Neuronal stem cell (in vitro differentiated cells): Measurements from ENCODE around the gene TXNDC16.

Source experiments
- DNase-seq: peaks from one replicate; pipeline ENCODE4 v3.0.0-alpha.2; 2013; ENCODE audit warnings: low spot score
- H2AFZ ChIP-seq: one replicate; pipeline ENCODE4 v1.6.1; 2013; ENCODE audit warnings: mild to moderate bottlenecking, low read length, inconsistent platforms
- H2AK5ac ChIP-seq: 2 replicates; pipeline ENCODE4 v1.6.1; 2013; ENCODE audit warnings: low read depth, mild to moderate bottlenecking, inconsistent platforms, low read length, moderate library complexity, mixed read lengths
- H2BK120ac ChIP-seq: 2 replicates; pipeline ENCODE4 v1.6.1; 2013; ENCODE audit warnings: low read depth, mild to moderate bottlenecking, inconsistent platforms, low read length, moderate library complexity, mixed read lengths
- H2BK12ac ChIP-seq: one replicate; pipeline ENCODE4 v1.6.1; 2013; ENCODE audit warnings: low read length, inconsistent platforms
- H2BK15ac ChIP-seq: 2 replicates; pipeline ENCODE4 v1.6.1; 2013; ENCODE audit warnings: mild to moderate bottlenecking, low read length, inconsistent platforms, mixed read lengths
- H2BK5ac ChIP-seq: one replicate; pipeline ENCODE4 v1.6.1; 2013; ENCODE audit warnings: inconsistent platforms, mild to moderate bottlenecking, low read length, moderate library complexity
- H3K14ac ChIP-seq: one replicate; pipeline ENCODE4 v1.6.1; 2013; ENCODE audit warnings: low read length, inconsistent platforms
- H3K18ac ChIP-seq: 2 replicates; pipeline ENCODE4 v1.6.1; 2013; ENCODE audit warnings: low read length, inconsistent platforms
- H3K23ac ChIP-seq: 2 replicates; pipeline ENCODE4 v1.6.1; 2013; ENCODE audit warnings: low read depth, mild to moderate bottlenecking, mixed read lengths, low read length, inconsistent platforms; ENCODE audit not compliant: poor library complexity
- H3K27ac ChIP-seq: replicated peaks from 3 replicates; pipeline ENCODE4 v1.5.1; 2013; ENCODE audit warnings: low read length, inconsistent platforms
- H3K27me3 ChIP-seq, 3 experiments: 2 replicates each; pipeline ENCODE4 v1.6.1; 2013; ENCODE audit warnings: low read length in 3 of 3, mild to moderate bottlenecking in 2 of 3, inconsistent platforms in 1 of 3, low read depth in 1 of 3, mixed read lengths in 1 of 3, moderate library complexity in 1 of 3; ENCODE audit not compliant: control insufficient read depth in 3 of 3, insufficient read depth in 3 of 3
- H3K36me3 ChIP-seq, 2 donors: replicated peaks in 1 of 2; 2 replicates each; pipeline ENCODE4 v1.6.1; 2013; ENCODE audit warnings: low read length in 2 of 2; ENCODE audit not compliant: control insufficient read depth in 2 of 2, insufficient read depth in 2 of 2
- H3K4ac ChIP-seq: 2 replicates; pipeline ENCODE4 v1.6.1; 2013; ENCODE audit warnings: inconsistent platforms, mild to moderate bottlenecking, low read length, moderate library complexity
- H3K4me1 ChIP-seq, 2 donors: 1 replicate in 1 of 2; 2 replicates in 1 of 2; pipeline ENCODE4 v1.6.1; 2013; ENCODE audit warnings: low read length in 2 of 2, low read depth in 1 of 2; ENCODE audit not compliant: control insufficient read depth in 2 of 2, insufficient read depth in 1 of 2
- H3K4me2 ChIP-seq: one replicate; pipeline ENCODE4 v1.6.1; 2013; ENCODE audit warnings: mild to moderate bottlenecking, low read length, inconsistent platforms; ENCODE audit not compliant: insufficient read depth, poor library complexity, severe bottlenecking
- H3K4me3 ChIP-seq, 2 donors: 2 replicates each; pipeline ENCODE4 v1.5.1; 2013; ENCODE audit warnings: low read length in 2 of 2, mild to moderate bottlenecking in 2 of 2, inconsistent platforms in 1 of 2, moderate library complexity in 1 of 2
- H3K79me1 ChIP-seq: one replicate; pipeline ENCODE4 v1.6.1; 2013; ENCODE audit warnings: low read depth, mild to moderate bottlenecking, inconsistent platforms, low read length, moderate library complexity
- H3K9ac ChIP-seq: one replicate; pipeline ENCODE4 v1.6.1; 2013; ENCODE audit warnings: mild to moderate bottlenecking, low read depth, low read length, inconsistent platforms; ENCODE audit not compliant: poor library complexity
- H3K9me3 ChIP-seq, 2 donors: replicated peaks in 1 of 2; 2 replicates each; pipeline versions ENCODE3 to v1.6.1; 2013; ENCODE audit warnings: low read length in 2 of 2, mild to moderate bottlenecking in 2 of 2, inconsistent platforms in 1 of 2, low read depth in 1 of 2, mixed read lengths in 1 of 2, moderate library complexity in 1 of 2; ENCODE audit not compliant: control insufficient read depth in 2 of 2, insufficient read depth in 1 of 2
- H4K8ac ChIP-seq: one replicate; pipeline ENCODE4 v1.6.1; 2013; ENCODE audit warnings: low read depth, mild to moderate bottlenecking, inconsistent platforms, low read length, moderate library complexity
- H4K91ac ChIP-seq: one replicate; pipeline ENCODE4 v1.6.1; 2013; ENCODE audit warnings: low read length, low read depth, mild to moderate bottlenecking, inconsistent platforms; ENCODE audit not compliant: poor library complexity
- WGBS, 2 donors: extraction: QIAGEN DNeasy Blood & Tissue Kit; methylation state at CpG; one replicate each; pipeline ENCODE4 v1.1.7; 2013; ENCODE audit warnings: missing lambda C conversion rate in 2 of 2, mixed read lengths in 1 of 2; ENCODE audit not compliant: insufficient read length in 2 of 2, insufficient replicate concordance in 1 of 2; ENCODE audit errors: extremely low coverage in 2 of 2; 5-methylcytosine and 5-hydroxymethylcytosine counted together

Gene TXNDC16

DNA sequence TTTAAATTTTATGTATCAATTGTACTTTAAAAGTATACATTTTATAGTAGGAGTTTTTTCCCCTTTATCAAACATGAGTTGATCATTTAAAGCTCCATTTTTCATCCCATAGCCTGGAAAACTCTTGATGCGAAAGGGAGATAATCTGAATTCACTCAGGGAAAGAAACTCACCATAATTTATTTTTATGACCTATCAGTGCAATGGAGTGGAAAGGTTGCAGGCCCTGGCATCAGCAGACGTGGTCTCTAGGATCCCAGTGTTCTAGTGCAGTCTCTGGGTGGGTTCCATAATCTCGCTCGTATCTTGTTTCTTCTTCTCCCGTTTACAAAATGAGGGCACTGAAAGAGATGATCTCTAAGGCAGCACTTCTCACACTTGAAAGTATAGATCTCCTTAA lies 153.2 kb downstream of the TXNDC16 start:
- Histone ChIP-seq H3K79me1 (no peaks in the 10 kb centered on the region), H3K9ac (no peak overlapping the region), H3K14ac (no peak overlapping the region), H2AFZ (no peak overlapping the region), H2BK15ac (no peak overlapping the region), H4K8ac (no peak overlapping the region), H3K4ac (no peak overlapping the region), H4K91ac (no peak overlapping the region), H2AK5ac (no peak overlapping the region), H2BK12ac (no peak overlapping the region), H3K4me2 (no peak overlapping the region), H3K23ac (no peak overlapping the region), H2BK120ac (no peak overlapping the region), H2BK5ac (no peak overlapping the region), H3K9me3 (no peaks in the 10 kb centered on the region), H3K27me3 (no peaks in the 10 kb centered on the region), H3K4me3 (no peak overlapping the region), H3K4me1 (no peaks in the 10 kb centered on the region), H3K36me3 (no peaks in the 10 kb centered on the region), H3K27ac (no peak overlapping the region), H3K18ac (no peak overlapping the region)
- DNase-seq = no peak
- no CpG with 5 or more reads among the region's 5 CpGs for WGBS, 2 donors

GRCh38 chr14:52397844-52398243 lies 154.5 kb downstream of the TXNDC16 start:
- H3K23ac ChIP-seq = no peak overlapping the region
- no peaks in the 10 kb centered on the region for H3K4me1 ChIP-seq
- H3K27ac ChIP-seq = no peak overlapping the region
- no peak overlapping the region for H2BK120ac ChIP-seq
- DNase-seq = no peak
- no peak overlapping the region for H3K14ac ChIP-seq
- H3K27me3 ChIP-seq = no peaks in the 10 kb centered on the region
- no peak overlapping the region for H3K4ac ChIP-seq
- H4K8ac ChIP-seq = no peak overlapping the region
- no peaks in the 10 kb centered on the region for H3K9me3 ChIP-seq
- no peak overlapping the region for H2BK5ac ChIP-seq
- peak overlapping the region in 1 of 2 donors; percentile 42 for H3K4me3 ChIP-seq
- WGBS, 2 donors = no CpG with 5 or more reads among the region's 5 CpGs
- H3K36me3 ChIP-seq = no peaks in the 10 kb centered on the region
- no peak overlapping the region for H4K91ac ChIP-seq
- no peak overlapping the region for H3K4me2 ChIP-seq
- no peak overlapping the region for H3K9ac ChIP-seq
- no peaks in the 10 kb centered on the region for H3K79me1 ChIP-seq
- H2AFZ ChIP-seq = no peak overlapping the region
- no peak overlapping the region for H2BK12ac ChIP-seq
- H3K18ac ChIP-seq = no peak overlapping the region
- H2AK5ac ChIP-seq = no peak overlapping the region
- no peak overlapping the region for H2BK15ac ChIP-seq

- Histone ChIP-seq H2AFZ (no peak overlapping the region), H3K27ac (no peak overlapping the region), H4K8ac (no peak overlapping the region), H2AK5ac (no peak overlapping the region), H3K23ac (no peak overlapping the region), H2BK5ac (no peak overlapping the region), H3K18ac (no peak overlapping the region), H3K79me1 (no peaks in the 10 kb centered on the region), H3K4ac (no peak overlapping the region), H3K4me3 (no peak overlapping the region), H3K27me3 (no peaks in the 10 kb centered on the region), H3K9ac (no peak overlapping the region), H3K36me3 (no peaks in the 10 kb centered on the region), H3K14ac (no peak overlapping the region), H3K9me3 (no peaks in the 10 kb centered on the region), H3K4me2 (no peak overlapping the region), H3K4me1 (no peaks in the 10 kb centered on the region), H2BK120ac (no peak overlapping the region), H2BK15ac (no peak overlapping the region), H4K91ac (no peak overlapping the region), H2BK12ac (no peak overlapping the region)
- WGBS, 2 donors = no CpG with 5 or more reads among the region's 3 CpGs
- DNase-seq = no peak
Measured at GRCh38 chr14:52395728-52396127, 156.6 kb downstream of the TXNDC16 start.

- DNase-seq = no peak
- H3K27ac ChIP-seq = no peak overlapping the region
- H4K8ac ChIP-seq = peak overlapping the region; percentile 17
- no peaks in the 10 kb centered on the region for H3K27me3 ChIP-seq
- no peak overlapping the region for H2BK15ac ChIP-seq
- no peak overlapping the region for H3K14ac ChIP-seq
- no peak overlapping the region for H3K18ac ChIP-seq
- H3K4me3 ChIP-seq = no peak overlapping the region
- no peak overlapping the region for H2BK120ac ChIP-seq
- no peaks in the 10 kb centered on the region for H3K79me1 ChIP-seq
- H3K4me1 ChIP-seq = no peaks in the 10 kb centered on the region
- no peak overlapping the region for H3K23ac ChIP-seq
- no peaks in the 10 kb centered on the region for H3K9me3 ChIP-seq
- H2AK5ac ChIP-seq = no peak overlapping the region
- no peak overlapping the region for H2BK12ac ChIP-seq
- no peak overlapping the region for H2BK5ac ChIP-seq
- no peak overlapping the region for H2AFZ ChIP-seq
- no peaks in the 10 kb centered on the region for H3K36me3 ChIP-seq
- H3K4me2 ChIP-seq = no peak overlapping the region
- no CpG with 5 or more reads among the region's 4 CpGs for WGBS, 2 donors
- no peak overlapping the region for H4K91ac ChIP-seq
- no peak overlapping the region for H3K9ac ChIP-seq
- no peak overlapping the region for H3K4ac ChIP-seq
Measured at GRCh38 chr14:52391881-52392615, 160.3 kb downstream of the TXNDC16 start.
